Measurements from ENCODE around the gene APOL1.
"Not testable (repeated sequence)": the region's sequence is repeated elsewhere in the genome, so short reads cannot be mapped to it uniquely, and the experiment has no call there.

APOL1 gene

GRCh38 chr22:36246718-36247117 is 6.2 kb upstream of the APOL1 start:
- no peak for DNase-seq

- DNase-seq = no peak
These were observed 5.0 kb upstream of the APOL1 start for GRCh38 chr22:36247955-36248354.

- no peak for DNase-seq
These were observed 3.8 kb upstream of the APOL1 start for GRCh38 chr22:36249160-36249559.

- DNase-seq = not testable (repeated sequence)
These were observed 2.5 kb upstream of the APOL1 start for GRCh38 chr22:36250292-36250960.

GRCh38 chr22:36251979-36252608 is 839 bp upstream of the APOL1 start:
- DNase-seq = not testable (repeated sequence)

- DNase-seq = no peak
These were observed 874 bp downstream of the APOL1 start for GRCh38 chr22:36253523-36254490.

GRCh38 chr22:36255572-36255971 is 2.6 kb downstream of the APOL1 start:
- not testable (repeated sequence) for DNase-seq

- DNase-seq = no peak
These were observed 3.5 kb downstream of the APOL1 start for GRCh38 chr22:36256478-36256877.

GRCh38 chr22:36257308-36257707 is 4.4 kb downstream of the APOL1 start:
- no peak for DNase-seq

- DNase-seq = no peak
These were observed 5.2 kb downstream of the APOL1 start for GRCh38 chr22:36257948-36258670.

GRCh38 chr22:36258701-36259614 is 6.0 kb downstream of the APOL1 start:
- DNase-seq = peak; percentile 89

- DNase-seq = no peak
These were observed 6.8 kb downstream of the APOL1 start for GRCh38 chr22:36259615-36260300.

GRCh38 chr22:36261675-36262074 is 8.7 kb downstream of the APOL1 start:
- not testable (repeated sequence) for DNase-seq

GRCh38 chr22:36262307-36262706 is 9.4 kb downstream of the APOL1 start:
- DNase-seq = not testable (repeated sequence)

- not testable (repeated sequence) for DNase-seq
These were observed 10.3 kb downstream of the APOL1 start for GRCh38 chr22:36263216-36263673.

GRCh38 chr22:36263886-36264664 is 11.1 kb downstream of the APOL1 start:
- DNase-seq = not testable (repeated sequence)

GRCh38 chr22:36267058-36267457 is 14.1 kb downstream of the APOL1 start:
- no peak for DNase-seq

- no peak for DNase-seq
These were observed 15.1 kb downstream of the APOL1 start for GRCh38 chr22:36267896-36268485.

- not testable (repeated sequence) for DNase-seq
These were observed 18.3 kb downstream of the APOL1 start for GRCh38 chr22:36271231-36271630.

- not testable (repeated sequence) for DNase-seq
These were observed 19.0 kb downstream of the APOL1 start for GRCh38 chr22:36271951-36272350.
